ENCODE data around the gene IFT122. TPM values are rescaled to one million over a fixed set of nuclear protein-coding genes. Genes with fewer than 3 reads are reported as not detected.
"Not testable (repeated sequence)": the region's sequence is repeated elsewhere in the genome, so short reads cannot be mapped to it uniquely, and the experiment has no call there.

The IFT122 gene
- total and polyA plus RNA-seq, 2 donors (not counting 3 experiments of a cell fraction or from before 2014, with no cell fraction given): 38.4 to 41.7 TPM

DNA sequence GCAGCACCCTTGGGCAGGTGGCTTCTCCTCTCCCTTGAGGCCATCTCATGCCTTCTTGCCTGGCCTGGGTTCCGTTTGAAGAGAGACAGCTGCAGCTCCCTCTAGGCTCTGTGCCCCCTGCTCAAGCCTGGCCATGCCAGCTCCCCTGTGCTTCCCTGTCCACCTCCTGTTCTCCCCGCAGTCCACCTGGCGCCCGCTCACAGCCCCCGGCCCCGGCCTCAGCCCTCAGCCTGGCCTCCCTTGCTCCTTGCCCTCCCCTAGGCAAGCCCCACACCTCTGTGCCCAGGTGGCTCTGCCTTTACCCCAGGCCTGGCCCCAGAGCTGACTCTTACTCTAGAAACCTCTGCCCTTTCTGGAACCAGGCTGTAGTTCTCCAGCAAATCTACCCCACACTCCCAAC lies 74.5 kb downstream of the IFT122 start:
- H3K27me3 ChIP-seq (ENCODE audit: control insufficient read depth in 2 of 2, insufficient read depth in 2 of 2, low read length in 2 of 2): no peaks in the 10 kb centered on the region
- no peak overlapping the region for H3K4me2 ChIP-seq (ENCODE audit: insufficient read depth, low read length)
- POLR2A ChIA-PET: no interaction called here
- no peaks in the 10 kb centered on the region for H4K20me1 ChIP-seq (replicated peaks; ENCODE audit: control insufficient read depth, extremely low read depth, insufficient read depth, low read length)
- H3K4me3 ChIP-seq (replicated peaks in 1 of 3; ENCODE audit: insufficient read depth in 1 of 3, low read depth in 1 of 3, low read length in 3 of 3): no peak overlapping the region
- no peaks in the 10 kb centered on the region for H3K79me2 ChIP-seq (ENCODE audit: control insufficient read depth, insufficient read depth, low read length)
- H2AFZ ChIP-seq (ENCODE audit: low read depth, low read length): no peak overlapping the region
- BruUV-seq (replicated peaks): no TSS peak
- no peak overlapping the region for H3K27ac ChIP-seq (ENCODE audit: insufficient read depth, low read depth, low read length)
- CTCF ChIA-PET: no interaction called here
- TF ChIP-seq JUN (IDR thresholded peaks at IDR 0.05; ENCODE audit: borderline replicate concordance, insufficient read depth, insufficient read length, low read depth) (no peak), POLR2A (IDR thresholded peaks at IDR 0.05; ENCODE audit: low read depth, low read length) (no peak), EZH2 (IDR thresholded peaks at IDR 0.05; ENCODE audit: borderline replicate concordance, low read depth, low read length, severe bottlenecking) (no peak), POLR2AphosphoS5 (IDR thresholded peaks at IDR 0.05; ENCODE audit: insufficient read depth, low read depth, low read length) (no peak), FOS (IDR thresholded peaks at IDR 0.05; ENCODE audit: borderline replicate concordance, insufficient read depth, low read length) (no peak), MYC (IDR thresholded peaks at IDR 0.05; ENCODE audit: low read depth, low read length) (no peak), GATA2 (IDR thresholded peaks at IDR 0.05; ENCODE audit: insufficient read depth, insufficient read length, low read depth, low read length) (no peak)
- TF ChIP-seq, protein P1, sequence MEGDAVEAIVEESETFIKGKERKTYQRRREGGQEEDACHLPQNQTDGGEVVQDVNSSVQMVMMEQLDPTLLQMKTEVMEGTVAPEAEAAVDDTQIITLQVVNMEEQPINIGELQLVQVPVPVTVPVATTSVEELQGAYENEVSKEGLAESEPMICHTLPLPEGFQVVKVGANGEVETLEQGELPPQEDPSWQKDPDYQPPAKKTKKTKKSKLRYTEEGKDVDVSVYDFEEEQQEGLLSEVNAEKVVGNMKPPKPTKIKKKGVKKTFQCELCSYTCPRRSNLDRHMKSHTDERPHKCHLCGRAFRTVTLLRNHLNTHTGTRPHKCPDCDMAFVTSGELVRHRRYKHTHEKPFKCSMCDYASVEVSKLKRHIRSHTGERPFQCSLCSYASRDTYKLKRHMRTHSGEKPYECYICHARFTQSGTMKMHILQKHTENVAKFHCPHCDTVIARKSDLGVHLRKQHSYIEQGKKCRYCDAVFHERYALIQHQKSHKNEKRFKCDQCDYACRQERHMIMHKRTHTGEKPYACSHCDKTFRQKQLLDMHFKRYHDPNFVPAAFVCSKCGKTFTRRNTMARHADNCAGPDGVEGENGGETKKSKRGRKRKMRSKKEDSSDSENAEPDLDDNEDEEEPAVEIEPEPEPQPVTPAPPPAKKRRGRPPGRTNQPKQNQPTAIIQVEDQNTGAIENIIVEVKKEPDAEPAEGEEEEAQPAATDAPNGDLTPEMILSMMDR (IDR thresholded peaks at IDR 0.05; ENCODE audit: extremely low read depth in 1 of 2, insufficient read depth in 1 of 2, low read depth in 1 of 2, low read length in 2 of 2): no peak
- TF ChIP-seq, protein P2, sequence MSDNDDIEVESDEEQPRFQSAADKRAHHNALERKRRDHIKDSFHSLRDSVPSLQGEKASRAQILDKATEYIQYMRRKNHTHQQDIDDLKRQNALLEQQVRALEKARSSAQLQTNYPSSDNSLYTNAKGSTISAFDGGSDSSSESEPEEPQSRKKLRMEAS (IDR thresholded peaks at IDR 0.05; ENCODE audit: insufficient read depth, insufficient read length): no peak
- peaks cover 0 to 17% of the 10 kb centered on the region in 2 experiments for H3K36me3 ChIP-seq (ENCODE audit: control insufficient read depth in 2 of 2, extremely low read depth in 1 of 2, insufficient read depth in 2 of 2, low read length in 2 of 2)
- dilution Hi-C loops (cut with MboI; ENCODE audit: extremely low pct_ligation_motif_present, low sequenced_read_pairs): no loop called here
- intact Hi-C loops (cut with micrococcal nuclease): no loop called here
- H3K4me1 ChIP-seq (ENCODE audit: control insufficient read depth, extremely low read depth, insufficient read depth, low read length): no peaks in the 10 kb centered on the region
- H3K9ac ChIP-seq (replicated peaks; ENCODE audit: extremely low read depth, insufficient read depth, low read length): no peak overlapping the region
- H3K9me3 ChIP-seq (replicated peaks; ENCODE audit: control insufficient read depth, insufficient read depth, low read length): no peaks in the 10 kb centered on the region
- H3K9me1 ChIP-seq (replicated peaks; ENCODE audit: control insufficient read depth, extremely low read depth, insufficient read depth, low read length): no peaks in the 10 kb centered on the region
- FAIRE-seq (no peak), DNase-seq (ENCODE audit: low read depth, low spot score) (no peak)

DNA sequence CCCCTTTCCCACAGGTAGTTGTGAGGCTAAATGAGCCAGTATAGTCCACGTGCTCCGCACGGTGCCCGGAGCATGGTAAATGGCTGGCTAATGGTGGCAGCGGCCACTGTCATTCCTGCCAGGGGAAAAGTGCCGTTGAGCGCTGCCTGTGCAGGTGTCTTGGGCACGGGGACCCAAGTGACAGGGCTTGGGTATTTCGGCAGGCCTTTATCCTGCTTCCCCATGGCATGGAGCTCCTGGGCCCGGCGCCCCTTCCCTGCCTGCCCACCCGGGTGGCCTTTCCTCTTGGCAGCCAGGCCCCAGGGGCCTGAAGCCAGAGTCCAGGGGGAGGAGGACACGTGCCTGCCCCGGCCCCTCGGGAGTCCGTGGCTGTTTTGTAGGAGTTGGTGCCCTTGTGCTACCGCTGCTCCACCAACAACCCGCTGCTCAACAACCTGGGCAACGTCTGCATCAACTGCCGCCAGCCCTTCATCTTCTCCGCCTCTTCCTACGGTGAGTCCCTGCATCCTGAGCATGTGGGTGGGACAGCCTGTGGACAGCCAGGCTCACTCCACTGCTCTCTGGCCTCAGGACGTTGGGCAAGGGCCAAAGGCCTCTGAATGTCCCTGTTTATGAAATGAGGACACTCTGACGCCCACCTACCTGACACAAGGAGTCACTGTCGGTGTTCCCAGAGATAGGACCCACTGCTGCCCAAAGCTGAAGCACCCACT lies 75.2 kb downstream of the IFT122 start:
- H2AFZ ChIP-seq (ENCODE audit: low read depth, low read length); H3K4me1 ChIP-seq (ENCODE audit: control insufficient read depth, extremely low read depth, insufficient read depth, low read length); H3K4me2 ChIP-seq (ENCODE audit: insufficient read depth, low read length); H3K9me3 ChIP-seq (replicated peaks; ENCODE audit: control insufficient read depth, insufficient read depth, low read length); BruUV-seq (replicated peaks); H4K20me1 ChIP-seq (replicated peaks; ENCODE audit: control insufficient read depth, extremely low read depth, insufficient read depth, low read length); DNase-seq (ENCODE audit: low read depth, low spot score); H3K9me1 ChIP-seq (replicated peaks; ENCODE audit: control insufficient read depth, extremely low read depth, insufficient read depth, low read length); H3K4me3 ChIP-seq (replicated peaks in 1 of 3; ENCODE audit: insufficient read depth in 1 of 3, low read depth in 1 of 3, low read length in 3 of 3); intact Hi-C loops (cut with micrococcal nuclease); H3K27ac ChIP-seq (ENCODE audit: insufficient read depth, low read depth, low read length); FAIRE-seq; H3K9ac ChIP-seq (replicated peaks; ENCODE audit: extremely low read depth, insufficient read depth, low read length); H3K27me3 ChIP-seq (ENCODE audit: control insufficient read depth in 2 of 2, insufficient read depth in 2 of 2, low read length in 2 of 2); POLR2A ChIA-PET; CTCF ChIA-PET; dilution Hi-C loops (cut with MboI; ENCODE audit: extremely low pct_ligation_motif_present, low sequenced_read_pairs); H3K79me2 ChIP-seq (ENCODE audit: control insufficient read depth, insufficient read depth, low read length): not testable (repeated sequence)
- peaks cover 0 to 14% of the 10 kb centered on the region in 2 experiments for H3K36me3 ChIP-seq (ENCODE audit: control insufficient read depth in 2 of 2, extremely low read depth in 1 of 2, insufficient read depth in 2 of 2, low read length in 2 of 2)

All from endothelial cell of umbilical vein (primary cell).